ENCODE results near the gene HCRT.
"Not testable (repeated sequence)": the region's sequence is repeated elsewhere in the genome, so short reads cannot be mapped to it uniquely, and the experiment has no call there.

Gene HCRT

GRCh38 chr17:42159796-42160530 is 25.3 kb downstream of the HCRT start:
- no peaks in the 10 kb centered on the region for H3K36me3 ChIP-seq (replicated peaks)
- TF ChIP-seq, protein P1, sequence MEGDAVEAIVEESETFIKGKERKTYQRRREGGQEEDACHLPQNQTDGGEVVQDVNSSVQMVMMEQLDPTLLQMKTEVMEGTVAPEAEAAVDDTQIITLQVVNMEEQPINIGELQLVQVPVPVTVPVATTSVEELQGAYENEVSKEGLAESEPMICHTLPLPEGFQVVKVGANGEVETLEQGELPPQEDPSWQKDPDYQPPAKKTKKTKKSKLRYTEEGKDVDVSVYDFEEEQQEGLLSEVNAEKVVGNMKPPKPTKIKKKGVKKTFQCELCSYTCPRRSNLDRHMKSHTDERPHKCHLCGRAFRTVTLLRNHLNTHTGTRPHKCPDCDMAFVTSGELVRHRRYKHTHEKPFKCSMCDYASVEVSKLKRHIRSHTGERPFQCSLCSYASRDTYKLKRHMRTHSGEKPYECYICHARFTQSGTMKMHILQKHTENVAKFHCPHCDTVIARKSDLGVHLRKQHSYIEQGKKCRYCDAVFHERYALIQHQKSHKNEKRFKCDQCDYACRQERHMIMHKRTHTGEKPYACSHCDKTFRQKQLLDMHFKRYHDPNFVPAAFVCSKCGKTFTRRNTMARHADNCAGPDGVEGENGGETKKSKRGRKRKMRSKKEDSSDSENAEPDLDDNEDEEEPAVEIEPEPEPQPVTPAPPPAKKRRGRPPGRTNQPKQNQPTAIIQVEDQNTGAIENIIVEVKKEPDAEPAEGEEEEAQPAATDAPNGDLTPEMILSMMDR (IDR thresholded peaks at IDR 0.05; ENCODE audit: low read depth, low read length, missing control alignments) = no peak
- H3K4me3 ChIP-seq (ENCODE audit: low read depth, low read length) = no peak overlapping the region
- no peak for DNase-seq
- H3K27ac ChIP-seq = no peak overlapping the region
- no peaks in the 10 kb centered on the region for H3K27me3 ChIP-seq (replicated peaks)
- in situ Hi-C loops (cut with HindIII; ENCODE audit: low pct_ligation_motif_present, low sequenced_read_pairs) = no loop called here

DNA sequence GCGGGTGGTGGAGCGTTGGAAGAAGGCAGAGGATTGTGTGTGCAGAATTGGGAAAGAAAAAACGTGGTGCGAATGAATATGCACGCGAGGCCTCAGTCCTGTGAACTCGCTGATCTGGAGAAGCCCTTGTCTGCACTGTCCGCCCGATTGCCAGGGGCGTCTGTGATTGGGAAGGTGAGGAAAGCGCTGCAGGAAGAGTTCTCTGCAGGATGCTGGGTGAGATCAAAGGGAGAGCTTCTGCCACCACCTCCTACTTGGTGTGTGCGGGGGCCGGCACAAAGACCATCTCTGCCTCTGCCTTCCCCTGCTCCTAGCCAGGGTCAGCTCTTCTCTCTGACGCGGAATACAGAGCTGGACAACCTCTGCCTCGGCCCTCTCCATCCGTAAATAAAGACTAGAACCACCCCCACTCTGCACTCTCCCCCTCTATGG is 29.6 kb downstream of the HCRT start:
- no peaks in the 10 kb centered on the region for H3K27me3 ChIP-seq (replicated peaks)
- peak overlapping the region; percentile 60 for H3K4me3 ChIP-seq (ENCODE audit: low read depth, low read length)
- no peak for DNase-seq
- in situ Hi-C loops (cut with HindIII; ENCODE audit: low pct_ligation_motif_present, low sequenced_read_pairs) = no loop called here
- TF ChIP-seq, protein P1 (IDR thresholded peaks at IDR 0.05; ENCODE audit: low read depth, low read length, missing control alignments) = no peak
- H3K27ac ChIP-seq = no peak overlapping the region
- H3K36me3 ChIP-seq (replicated peaks) = no peaks in the 10 kb centered on the region

- Histone ChIP-seq H3K27ac (peak overlapping the region; percentile 74), H3K36me3 (replicated peaks) (peaks cover 2% of the 10 kb centered on the region), H3K27me3 (replicated peaks) (no peaks in the 10 kb centered on the region), H3K4me3 (ENCODE audit: low read depth, low read length) (peak overlapping the region; percentile 95)
- TF ChIP-seq, protein P1 (IDR thresholded peaks at IDR 0.05; ENCODE audit: low read depth, low read length, missing control alignments) = no peak
- peak; percentile 22 for DNase-seq
- in situ Hi-C loops (cut with HindIII; ENCODE audit: low pct_ligation_motif_present, low sequenced_read_pairs) = no loop called here
Measured at GRCh38 chr17:42153919-42154742, 31.1 kb downstream of the HCRT start.

DNA sequence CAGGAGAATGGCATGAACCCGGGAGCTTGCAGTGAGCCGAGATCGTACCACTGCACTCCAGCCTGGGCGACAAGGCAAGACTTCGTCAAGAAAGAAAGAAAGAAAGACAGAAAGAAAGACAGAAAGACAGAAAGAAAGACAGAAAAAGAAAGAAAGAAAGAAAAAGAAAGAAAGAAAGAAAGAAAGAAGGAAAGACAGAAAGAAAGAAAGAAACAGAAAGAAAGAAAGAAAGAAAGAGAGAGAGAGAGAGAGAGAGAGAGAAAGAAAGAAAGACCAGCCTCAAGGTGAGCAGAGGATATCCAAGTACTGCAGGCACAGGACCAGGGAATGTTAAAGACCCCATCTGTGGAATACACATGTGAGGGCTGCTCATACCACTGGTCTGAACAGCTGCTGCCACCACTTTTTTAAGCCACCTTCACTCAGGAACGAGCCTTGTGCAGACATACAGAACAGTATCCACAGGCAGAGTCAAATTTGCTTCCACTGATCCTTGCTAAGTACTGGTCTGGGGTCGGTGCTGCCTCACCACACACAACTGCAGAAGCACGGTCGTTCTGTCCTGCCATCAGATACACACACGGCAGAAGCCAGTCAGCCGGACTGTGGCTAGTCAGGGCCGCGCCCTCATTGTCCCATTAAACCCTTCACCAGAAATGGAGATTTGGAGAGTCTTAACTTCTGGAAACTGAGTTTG is 38.2 kb downstream of the HCRT start:
- Histone ChIP-seq H3K36me3 (replicated peaks) (peaks cover 17% of the 10 kb centered on the region), H3K27me3 (replicated peaks) (no peaks in the 10 kb centered on the region), H3K4me3 (ENCODE audit: low read depth, low read length) (no peak overlapping the region), H3K27ac (no peak overlapping the region)
- TF ChIP-seq, protein P1 (IDR thresholded peaks at IDR 0.05; ENCODE audit: low read depth, low read length, missing control alignments) = no peak
- in situ Hi-C loops (cut with HindIII; ENCODE audit: low pct_ligation_motif_present, low sequenced_read_pairs) = no loop called here
- DNase-seq = no peak

- DNase-seq; in situ Hi-C loops (cut with HindIII; ENCODE audit: low pct_ligation_motif_present, low sequenced_read_pairs); H3K4me3 ChIP-seq (ENCODE audit: low read depth, low read length); H3K27me3 ChIP-seq (replicated peaks): not testable (repeated sequence)
- Histone ChIP-seq H3K27ac (peak overlapping the region; percentile 20), H3K36me3 (replicated peaks) (peaks cover 16% of the 10 kb centered on the region)
Measured at GRCh38 chr17:42143138-42143537, 42.1 kb downstream of the HCRT start.
